GM12872 (cell line): ENCODE results near the gene OR10H4.

Experiments used
- TF ChIP-seq, protein P1 (sequence below): IDR thresholded peaks from 3 replicates; pipeline ENCODE4 v1.5.1; 2011; ENCODE audit warnings: low read depth, mild to moderate bottlenecking, low read length, moderate library complexity; ENCODE audit not compliant: insufficient read depth

Gene OR10H4, protein sequence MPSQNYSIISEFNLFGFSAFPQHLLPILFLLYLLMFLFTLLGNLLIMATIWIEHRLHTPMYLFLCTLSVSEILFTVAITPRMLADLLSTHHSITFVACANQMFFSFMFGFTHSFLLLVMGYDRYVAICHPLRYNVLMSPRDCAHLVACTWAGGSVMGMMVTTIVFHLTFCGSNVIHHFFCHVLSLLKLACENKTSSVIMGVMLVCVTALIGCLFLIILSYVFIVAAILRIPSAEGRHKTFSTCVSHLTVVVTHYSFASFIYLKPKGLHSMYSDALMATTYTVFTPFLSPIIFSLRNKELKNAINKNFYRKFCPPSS

GRCh38 chr19:15948223-15949058, at the start of gene OR10H4:
Gene OR10H4 (plus strand): TSS chr19:15949008. CDS start chr19:15949008, 0 bp downstream.
- TF ChIP-seq, protein P1, sequence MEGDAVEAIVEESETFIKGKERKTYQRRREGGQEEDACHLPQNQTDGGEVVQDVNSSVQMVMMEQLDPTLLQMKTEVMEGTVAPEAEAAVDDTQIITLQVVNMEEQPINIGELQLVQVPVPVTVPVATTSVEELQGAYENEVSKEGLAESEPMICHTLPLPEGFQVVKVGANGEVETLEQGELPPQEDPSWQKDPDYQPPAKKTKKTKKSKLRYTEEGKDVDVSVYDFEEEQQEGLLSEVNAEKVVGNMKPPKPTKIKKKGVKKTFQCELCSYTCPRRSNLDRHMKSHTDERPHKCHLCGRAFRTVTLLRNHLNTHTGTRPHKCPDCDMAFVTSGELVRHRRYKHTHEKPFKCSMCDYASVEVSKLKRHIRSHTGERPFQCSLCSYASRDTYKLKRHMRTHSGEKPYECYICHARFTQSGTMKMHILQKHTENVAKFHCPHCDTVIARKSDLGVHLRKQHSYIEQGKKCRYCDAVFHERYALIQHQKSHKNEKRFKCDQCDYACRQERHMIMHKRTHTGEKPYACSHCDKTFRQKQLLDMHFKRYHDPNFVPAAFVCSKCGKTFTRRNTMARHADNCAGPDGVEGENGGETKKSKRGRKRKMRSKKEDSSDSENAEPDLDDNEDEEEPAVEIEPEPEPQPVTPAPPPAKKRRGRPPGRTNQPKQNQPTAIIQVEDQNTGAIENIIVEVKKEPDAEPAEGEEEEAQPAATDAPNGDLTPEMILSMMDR: no peak

GRCh38 chr19:15900504-15900903, 48.3 kb upstream of the OR10H4 start:
- TF ChIP-seq, protein P1: no peak

DNA sequence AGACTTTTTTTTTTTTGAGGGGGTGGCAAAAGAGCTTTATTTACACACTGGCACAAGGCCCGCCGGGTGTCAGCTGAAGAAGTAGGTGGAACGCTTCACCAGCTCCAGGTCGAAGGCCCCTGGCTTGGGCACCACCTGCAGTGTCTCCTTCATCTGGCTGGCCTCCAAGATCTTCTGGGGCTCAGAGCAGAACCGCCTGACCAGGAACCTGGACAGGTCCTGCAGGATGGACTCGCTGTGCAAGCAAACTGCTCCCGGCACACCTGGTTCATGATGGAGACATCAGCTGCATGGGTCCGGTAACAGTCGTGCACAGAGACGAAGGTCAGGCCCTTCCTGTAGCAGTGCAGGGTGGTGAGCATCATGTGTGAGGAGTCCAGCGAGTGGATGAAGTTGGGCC, 46.6 kb upstream of the OR10H4 start:
- TF ChIP-seq, protein P1: no peak

- TF ChIP-seq, protein P1: no peak
Measured at GRCh38 chr19:15905026-15905425, 43.8 kb upstream of the OR10H4 start.

GRCh38 chr19:15911599-15912235, 37.1 kb upstream of the OR10H4 start:
- TF ChIP-seq, protein P1: no peak

DNA sequence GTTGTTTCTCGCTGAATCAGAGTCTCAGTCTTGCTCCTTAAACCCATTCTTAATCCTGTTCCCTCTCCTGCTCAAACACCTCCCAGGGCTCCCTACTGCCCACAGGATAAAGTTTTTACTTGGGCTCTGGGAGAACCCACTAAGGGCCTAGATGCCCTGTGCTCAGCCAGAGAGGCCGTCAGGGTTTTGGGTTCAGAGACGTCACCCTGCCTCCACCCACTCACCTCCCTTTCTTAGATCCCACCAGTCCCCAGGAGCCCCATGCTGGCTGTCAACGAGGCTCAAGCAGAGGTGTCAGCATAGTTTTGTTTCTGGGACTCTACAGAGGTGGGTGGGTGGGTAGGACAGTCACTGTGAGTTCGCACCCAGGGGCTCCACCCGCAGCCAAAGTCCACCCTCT, 35.4 kb upstream of the OR10H4 start:
- TF ChIP-seq, protein P1: no peak

DNA sequence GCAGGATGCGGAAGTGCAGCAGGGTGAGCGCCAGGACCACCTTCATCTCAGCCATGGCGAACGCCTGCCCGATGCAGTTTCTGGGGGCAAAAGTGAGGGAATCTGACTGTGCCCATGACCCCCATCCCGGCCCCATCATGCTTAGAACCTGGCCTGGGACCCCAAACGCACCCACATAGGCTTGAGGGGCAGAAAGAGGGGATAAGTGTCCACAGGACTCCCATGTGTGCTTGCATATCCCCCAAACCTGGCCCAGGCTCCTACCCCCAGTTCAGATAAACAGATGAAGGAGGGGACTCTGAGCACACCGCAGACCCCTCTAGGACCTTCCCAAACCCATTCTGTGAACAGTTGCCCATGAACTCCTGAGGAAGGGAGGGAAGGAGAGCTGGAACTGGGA, 35.0 kb upstream of the OR10H4 start:
- TF ChIP-seq, protein P1: no peak
